H1 (cell line): Measurements from ENCODE around the gene ADGRG7. TPM values are rescaled to one million over a fixed set of nuclear protein-coding genes. Genes with fewer than 3 reads are reported as not detected.

Experiments
- CTCF ChIA-PET: fragments of 300-600 bp; sonication (Branson Sonifier 250); formaldehyde crosslinking; loops from one replicate; lab custom pipeline; 2021; ENCODE audit not compliant: partially characterized antibody; lab: Charles Lee
- POLR2A ChIA-PET: fragments of 300-600 bp; sonication (Branson Sonifier 250); formaldehyde crosslinking; loops from one replicate; lab custom pipeline; 2021; ENCODE audit warnings: inconsistent platforms; ENCODE audit not compliant: partially characterized antibody; lab: Charles Lee
- DNase-seq, 2 experiments: peaks; one replicate each; pipeline versions ENCODE4 v3.0.0 to v3.0.0-alpha.2; 2010 to 2022; ENCODE audit warnings: low spot score in 2 of 2, low read depth in 1 of 2, mixed read lengths in 1 of 2
- FAIRE-seq: peaks from 2 replicates; lab custom pipeline; 2011; peaks lifted over from hg19 to GRCh38; lab: Jason Lieb, UNC
- H2AFZ ChIP-seq: 2 replicates; pipeline ENCODE4 v1.8.1; 2012; ENCODE audit warnings: low read length, inconsistent platforms
- H2AK5ac ChIP-seq: 2 replicates; pipeline ENCODE4 v1.6.1; 2013; ENCODE audit warnings: low read depth, low read length
- H2BK120ac ChIP-seq: replicated peaks from 2 replicates; pipeline ENCODE3; 2013; ENCODE audit warnings: low read depth, low read length, inconsistent platforms
- H2BK12ac ChIP-seq: 2 replicates; pipeline ENCODE4 v1.6.1; 2013; ENCODE audit warnings: low read depth, low read length
- H2BK15ac ChIP-seq: 2 replicates; pipeline ENCODE4 v1.6.1; 2013; ENCODE audit warnings: low read length
- H2BK20ac ChIP-seq: 2 replicates; pipeline ENCODE4 v1.6.1; 2013; ENCODE audit warnings: low read length
- H2BK5ac ChIP-seq: 2 replicates; pipeline ENCODE4 v1.6.1; 2013; ENCODE audit warnings: low read depth, low read length
- H3K14ac ChIP-seq: 2 replicates; pipeline ENCODE4 v1.6.1; 2013; ENCODE audit warnings: inconsistent platforms; ENCODE audit not compliant: insufficient read length
- H3K18ac ChIP-seq: 2 replicates; pipeline ENCODE4 v1.6.1; 2013; ENCODE audit warnings: low read length; ENCODE audit errors: extremely low read depth
- H3K23ac ChIP-seq: 2 replicates; pipeline ENCODE4 v1.6.1; 2013; ENCODE audit warnings: inconsistent platforms; ENCODE audit not compliant: insufficient read length
- H3K23me2 ChIP-seq: 2 replicates; pipeline ENCODE4 v1.6.1; 2013; ENCODE audit warnings: low read depth, low read length
- H3K27ac ChIP-seq: 2 replicates; pipeline ENCODE4 v1.6.1; 2011; ENCODE audit warnings: low read depth, low read length, inconsistent platforms
- H3K27me3 ChIP-seq, 4 experiments: replicated peaks in 1 of 4; 1 replicate in 1 of 4; 2 replicates in 3 of 4; pipeline versions ENCODE4 v1.6.1 to v1.8.1; 2011 to 2013; ENCODE audit warnings: low read length in 3 of 4, mild to moderate bottlenecking in 3 of 4, inconsistent platforms in 2 of 4, mixed read lengths in 2 of 4, moderate library complexity in 1 of 4; ENCODE audit not compliant: control insufficient read depth in 3 of 4, insufficient read depth in 3 of 4; ENCODE audit errors: extremely low read depth in 1 of 4
- H3K36me3 ChIP-seq, 4 experiments: 2 replicates each; pipeline versions ENCODE4 v1.6.1 to v1.8.1; 2011 to 2013; ENCODE audit warnings: mild to moderate bottlenecking in 4 of 4, low read length in 3 of 4, moderate library complexity in 2 of 4, control low read depth in 1 of 4, inconsistent platforms in 1 of 4; ENCODE audit not compliant: insufficient read depth in 4 of 4, control insufficient read depth in 2 of 4
- H3K4ac ChIP-seq: replicated peaks from 2 replicates; pipeline ENCODE3; 2013; ENCODE audit warnings: low read length, low read depth, mixed read lengths, inconsistent platforms; ENCODE audit not compliant: insufficient read length
- H3K4me1 ChIP-seq, 4 experiments: replicated peaks in 1 of 4; 1 replicate in 1 of 4; 2 replicates in 3 of 4; pipeline versions ENCODE4 v1.6.1 to v1.8.1; 2011 to 2013; ENCODE audit warnings: low read length in 3 of 4, inconsistent platforms in 2 of 4, mixed read lengths in 1 of 4; ENCODE audit not compliant: insufficient read depth in 4 of 4, control insufficient read depth in 3 of 4
- H3K4me2 ChIP-seq, 2 experiments: 2 replicates each; pipeline versions ENCODE4 v1.6.1 to v1.8.1; 2011 to 2013; ENCODE audit warnings: low read depth in 2 of 2, low read length in 2 of 2, control low read depth in 1 of 2, inconsistent platforms in 1 of 2, mild to moderate bottlenecking in 1 of 2; ENCODE audit not compliant: insufficient read depth in 1 of 2
- H3K4me3 ChIP-seq, 4 experiments: fragments of 200-600, 300-600 bp in 1 of 4; sonication (generic), shearing (Covaris generic), sonication (Bioruptor Twin) in 1 of 4; 2 replicates each; pipeline versions ENCODE4 v1.5.1 to v1.8.1; 2011 to 2016; ENCODE audit warnings: low read length in 4 of 4, low read depth in 3 of 4, control low read depth in 2 of 4, inconsistent platforms in 2 of 4, mild to moderate bottlenecking in 2 of 4, mixed read lengths in 1 of 4, moderate library complexity in 1 of 4; ENCODE audit not compliant: insufficient read depth in 2 of 4; ENCODE audit errors: extremely low read depth in 1 of 4
- H3K56ac ChIP-seq: replicated peaks from 2 replicates; pipeline ENCODE3; 2013; ENCODE audit warnings: low read depth, mild to moderate bottlenecking, mixed read lengths, low read length, inconsistent platforms; ENCODE audit not compliant: insufficient read length
- H3K79me1 ChIP-seq: 2 replicates; pipeline ENCODE4 v1.6.1; 2013; ENCODE audit warnings: low read depth, low read length, control low read depth
- H3K79me2 ChIP-seq, 2 experiments: 2 replicates each; pipeline versions ENCODE4 v1.6.1 to v1.8.1; 2012 to 2013; ENCODE audit warnings: low read length in 2 of 2, mild to moderate bottlenecking in 2 of 2, inconsistent platforms in 1 of 2; ENCODE audit not compliant: insufficient read depth in 2 of 2, control insufficient read depth in 1 of 2
- H3K9ac ChIP-seq, 4 experiments: replicated peaks in 1 of 4; 1 replicate in 1 of 4; 2 replicates in 3 of 4; pipeline versions ENCODE4 v1.6.1 to v1.8.1; 2011 to 2013; ENCODE audit warnings: low read depth in 3 of 4, low read length in 3 of 4, control low read depth in 2 of 4, mild to moderate bottlenecking in 2 of 4, moderate library complexity in 2 of 4, inconsistent platforms in 1 of 4; ENCODE audit errors: extremely low read depth in 1 of 4
- H3K9me3 ChIP-seq, 2 experiments: 2 replicates each; pipeline versions ENCODE4 v1.6.1 to v1.8.1; 2012 to 2013; ENCODE audit warnings: mild to moderate bottlenecking in 2 of 2, moderate library complexity in 2 of 2, control low read depth in 1 of 2, inconsistent platforms in 1 of 2, low read depth in 1 of 2, low read length in 1 of 2, mixed read lengths in 1 of 2; ENCODE audit not compliant: insufficient read depth in 2 of 2
- H4K20me1 ChIP-seq, 2 experiments: replicated peaks in 1 of 2; 2 replicates each; pipeline versions ENCODE3 to v1.8.1; 2011 to 2013; ENCODE audit warnings: inconsistent platforms in 2 of 2, low read length in 2 of 2, mild to moderate bottlenecking in 1 of 2; ENCODE audit not compliant: insufficient read depth in 2 of 2, control insufficient read depth in 1 of 2
- H4K5ac ChIP-seq: 2 replicates; pipeline ENCODE4 v1.6.1; 2013; ENCODE audit warnings: low read length, low read depth, mixed read lengths, inconsistent platforms; ENCODE audit not compliant: insufficient read length
- H4K8ac ChIP-seq: 2 replicates; pipeline ENCODE4 v1.8.0; 2013; ENCODE audit warnings: mild to moderate bottlenecking, moderate library complexity, low read length, inconsistent platforms; ENCODE audit not compliant: insufficient read depth; ENCODE audit errors: extremely low read depth
- H4K91ac ChIP-seq: replicated peaks from 2 replicates; pipeline ENCODE3; 2013; ENCODE audit warnings: low read length, mixed read lengths, inconsistent platforms; ENCODE audit not compliant: insufficient read length
- E2F6 ChIP-seq: IDR thresholded peaks from 2 replicates; pipeline ENCODE4 v1.6.1; 2012; ENCODE audit warnings: inconsistent platforms
- POLR2AphosphoS5 ChIP-seq: IDR thresholded peaks from 2 replicates; pipeline ENCODE4 v1.6.1; 2011; ENCODE audit warnings: low read depth, low read length
- SIX5 ChIP-seq: IDR thresholded peaks from 2 replicates; pipeline ENCODE4 v1.6.1; 2011; ENCODE audit warnings: mild to moderate bottlenecking, low read depth, low read length
- TEAD4 ChIP-seq: IDR thresholded peaks from 2 replicates; pipeline ENCODE4 v1.6.1; 2012; ENCODE audit warnings: low read depth, low read length, inconsistent platforms, mixed read lengths
- WGBS, 2 experiments: shearing (Covaris generic) in 1 of 2; methylation state at CpG; one replicate each; pipeline versions ENCODE4 v1.1.6 to v1.1.7; 2013 to 2015; ENCODE audit warnings: low lambda C conversion rate in 2 of 2, mixed read lengths in 2 of 2, inconsistent platforms in 1 of 2, low coverage in 1 of 2, missing lambda C conversion rate in 1 of 2; ENCODE audit not compliant: insufficient replicate concordance in 2 of 2, insufficient coverage in 1 of 2, insufficient read length in 1 of 2; ENCODE audit errors: extremely low coverage in 1 of 2, missing lambda C conversion rate in 1 of 2; 5-methylcytosine and 5-hydroxymethylcytosine counted together
- polyA plus RNA-seq, 7 experiments: library from polyadenylated mRNA; depleted of rRNA in 3 of 7; stranded (reverse) in 5 of 7; unstranded in 2 of 7; fragments of >200 nt in 5 of 7; fragments of 200-250 nt in 2 of 7; gene quantifications; 1 replicate in 5 of 7; 2 replicates in 1 of 7; 4 replicates in 1 of 7; pipeline versions ENCODE4 v1.2.1 to v1.2.3, GENCODE V29; 2011 to 2013; ENCODE audit warnings: missing spikeins in 2 of 7, mixed read lengths in 2 of 7
- total RNA-seq: library from RNA; stranded (reverse); fragmentation: NEBNext Ultra II Directional; extraction: Animal tissue kit (Norgen Biotek cat#: 25700); gene quantifications from 2 replicates; pipeline ENCODE4 v1.2.1, GENCODE V29; 2021

Gene ADGRG7
- total and polyA plus RNA-seq, 2 of the 8 experiments (the other 6 are each of a cell fraction or from before 2014, with no cell fraction given) = not detected

GRCh38 chr3:100647171-100647570 is 37.8 kb downstream of the ADGRG7 start:
- DNase-seq = no peak
- Histone ChIP-seq H3K4ac (no peak overlapping the region), H2BK5ac (no peak overlapping the region), H2AK5ac (no peak overlapping the region), H4K91ac (no peak overlapping the region), H3K27me3 (no peaks in the 10 kb centered on the region), H2BK15ac (no peak overlapping the region), H4K8ac (no peak overlapping the region), H3K9ac (no peak overlapping the region), H3K4me1 (no peaks in the 10 kb centered on the region), H3K79me1 (no peaks in the 10 kb centered on the region), H2BK120ac (no peak overlapping the region), H3K23ac (no peak overlapping the region), H2BK20ac (no peak overlapping the region), H3K23me2 (no peaks in the 10 kb centered on the region), H3K9me3 (no peaks in the 10 kb centered on the region), H3K14ac (no peak overlapping the region), H3K4me2 (no peak overlapping the region), H2AFZ (no peak overlapping the region), H3K79me2 (no peaks in the 10 kb centered on the region), H3K27ac (no peak overlapping the region), H4K20me1 (no peaks in the 10 kb centered on the region), H3K56ac (no peak overlapping the region), H3K18ac (no peak overlapping the region), H4K5ac (no peak overlapping the region), H3K36me3 (no peaks in the 10 kb centered on the region), H3K4me3 (no peak overlapping the region), H2BK12ac (no peak overlapping the region)
- no peak for FAIRE-seq
- ChIA-PET POLR2A (no interaction called here), CTCF (interaction anchor here (0.9 to 1.1 kb wide), 2 partner anchors 10 to 47 kb away, joined by 3 to 4 read pairs; no protein-coding TSS in a partner anchor)
- WGBS, 2 experiments = 92% methylated on average over 3 of the region's 3 CpGs; no CpG with 5 or more reads in 1 of the 2 experiments
- TF ChIP-seq SIX5 (no peak), TEAD4 (no peak), POLR2AphosphoS5 (no peak), E2F6 (no peak)
